SK-N-SH treated with all-trans-retinoic acid at 6 μM for 48 hours (cell line): ENCODE data around the gene RMC1.

ENCODE experiments used
- ATAC-seq: fragments of 200-7000 bp; cut with Tn5 transposase; 3 replicates; pipeline ENCODE4 v1.9.1; 2020; ENCODE audit warnings: mild to moderate bottlenecking, moderate library complexity
- BACH2 ChIP-seq: fragments of 250-450 bp; sonication (Bioruptor Pico); IDR thresholded peaks from 2 replicates; pipeline ENCODE4 v1.9.0; 2021; ENCODE audit warnings: mild to moderate bottlenecking, borderline replicate concordance
- CSDC2 ChIP-seq: fragments of 250-450 bp; sonication (Bioruptor Pico); IDR thresholded peaks from 2 replicates; pipeline ENCODE4 v1.5.0; 2020; ENCODE audit warnings: mild to moderate bottlenecking, moderate library complexity
- ESRRG ChIP-seq: fragments of 250-450 bp; sonication (Bioruptor Pico); IDR thresholded peaks from 2 replicates; pipeline ENCODE4 v1.6.1; 2021; ENCODE audit warnings: mild to moderate bottlenecking
- ISL1 ChIP-seq: fragments of 250-450 bp; sonication (Bioruptor Pico); IDR thresholded peaks from 2 replicates; pipeline ENCODE4 v2.1.2; 2022; ENCODE audit warnings: mild to moderate bottlenecking, moderate library complexity
- OSR1 ChIP-seq: fragments of 250-450 bp; sonication (Bioruptor Pico); IDR thresholded peaks from 2 replicates; pipeline ENCODE4 v1.8.0; 2022; ENCODE audit warnings: moderate library complexity, mild to moderate bottlenecking, inconsistent platforms
- PPARA ChIP-seq: fragments of 250-450 bp; sonication (Bioruptor Pico); IDR thresholded peaks from 2 replicates; pipeline ENCODE4 v1.5.0; 2020; ENCODE audit warnings: mild to moderate bottlenecking, borderline replicate concordance
- RARB ChIP-seq: fragments of 250-450 bp; sonication (Bioruptor Pico); IDR thresholded peaks from 2 replicates; pipeline ENCODE4 v1.8.0; 2021; ENCODE audit warnings: mild to moderate bottlenecking, moderate library complexity
- SNAI2 ChIP-seq: fragments of 250-450 bp; sonication (Bioruptor Pico); IDR thresholded peaks from 2 replicates; pipeline ENCODE4 v1.5.0; 2020; ENCODE audit warnings: mild to moderate bottlenecking, moderate library complexity
- ZC3H10 ChIP-seq: fragments of 250-450 bp; sonication (Bioruptor Pico); IDR thresholded peaks from 2 replicates; pipeline ENCODE4 v1.5.1; 2021; ENCODE audit warnings: mild to moderate bottlenecking, moderate library complexity
- ZFP3 ChIP-seq: fragments of 250-450 bp; sonication (Bioruptor Pico); IDR thresholded peaks from 2 replicates; pipeline ENCODE4 v1.5.0; 2020; ENCODE audit warnings: mild to moderate bottlenecking, moderate library complexity
- ZFP30 ChIP-seq: fragments of 450-650 bp; formaldehyde crosslinking; IDR thresholded peaks from 2 replicates; pipeline ENCODE4 v1.5.0; 2022; ENCODE audit warnings: mild to moderate bottlenecking, moderate library complexity
- ZNF565 ChIP-seq: fragments of 450-650 bp; formaldehyde crosslinking; conservative IDR thresholded peaks from 2 replicates; pipeline ENCODE4 v1.5.0; 2020; ENCODE audit warnings: low read depth, mild to moderate bottlenecking, moderate library complexity
- ZNF70 ChIP-seq: fragments of 450-650 bp; formaldehyde crosslinking; IDR thresholded peaks from 2 replicates; pipeline ENCODE4 v1.5.0; 2020; ENCODE audit warnings: mild to moderate bottlenecking, moderate library complexity
- ZNF8 ChIP-seq: fragments of 450-650 bp; formaldehyde crosslinking; IDR thresholded peaks from 2 replicates; pipeline ENCODE4 v1.5.0; 2020; ENCODE audit warnings: mild to moderate bottlenecking, moderate library complexity
- TF ChIP-seq, protein P1 (sequence below): fragments of 250-450 bp; sonication (Bioruptor Pico); IDR thresholded peaks from 2 replicates; pipeline ENCODE4 v1.5.0; 2020; ENCODE audit warnings: mild to moderate bottlenecking, moderate library complexity
- TF ChIP-seq, protein P2 (sequence below): fragments of 250-450 bp; sonication (Bioruptor Pico); IDR thresholded peaks from 2 replicates; pipeline ENCODE4 v1.8.0; 2020; ENCODE audit warnings: mild to moderate bottlenecking, moderate library complexity, borderline replicate concordance
- TF ChIP-seq, protein P3 (sequence below): fragments of 250-450 bp; sonication (Bioruptor Pico); IDR thresholded peaks from 2 replicates; pipeline ENCODE4 v1.5.1; 2020; ENCODE audit warnings: low read depth, mild to moderate bottlenecking, moderate library complexity
- TF ChIP-seq, protein P4 (sequence below): fragments of 250-450 bp; sonication (Bioruptor Pico); IDR thresholded peaks from 2 replicates; pipeline ENCODE4 v1.8.0; 2021; ENCODE audit warnings: low read depth, mild to moderate bottlenecking, moderate library complexity, borderline replicate concordance

The RMC1 gene

DNA sequence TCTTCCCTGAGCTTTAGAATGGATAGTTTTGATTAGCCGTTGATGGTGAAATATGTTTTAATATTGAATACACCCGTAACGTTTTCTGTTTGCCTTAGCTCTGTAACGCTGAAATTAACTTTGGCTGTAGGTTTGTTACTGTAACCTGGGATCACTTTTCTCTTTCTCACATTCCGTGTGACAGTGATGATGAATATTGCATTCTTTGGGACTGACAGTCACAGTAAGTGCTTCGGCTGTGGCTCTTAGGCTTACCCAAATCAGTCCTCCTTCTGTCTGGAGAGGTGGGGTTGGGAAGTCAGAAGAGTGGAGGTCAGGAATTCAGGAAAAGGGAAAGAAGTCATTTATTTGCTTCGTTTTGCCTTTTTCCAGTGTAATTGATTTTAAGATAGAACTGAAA lies 18.0 kb downstream of the RMC1 start:
- no peak for ATAC-seq

DNA sequence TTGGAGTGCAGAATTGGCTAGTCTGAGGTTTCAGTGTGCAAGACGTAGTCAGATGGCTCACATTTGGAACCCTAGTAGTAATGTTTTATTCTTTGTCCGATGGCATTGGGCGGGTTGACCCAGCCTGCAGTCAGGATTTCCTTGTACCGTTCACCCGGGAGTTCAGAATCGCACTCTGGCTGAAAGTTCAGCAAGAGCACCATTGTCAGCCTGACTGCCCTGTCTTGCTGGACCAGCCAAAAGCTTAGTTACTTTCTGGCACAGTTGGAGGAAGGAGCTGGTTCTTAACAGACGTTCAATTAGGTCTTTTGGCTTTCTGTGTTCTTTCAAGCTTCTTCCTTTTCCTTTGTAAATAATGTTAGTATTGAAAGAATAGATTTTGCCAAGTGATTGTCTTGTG lies 18.6 kb downstream of the RMC1 start:
- TF ChIP-seq, protein P1, sequence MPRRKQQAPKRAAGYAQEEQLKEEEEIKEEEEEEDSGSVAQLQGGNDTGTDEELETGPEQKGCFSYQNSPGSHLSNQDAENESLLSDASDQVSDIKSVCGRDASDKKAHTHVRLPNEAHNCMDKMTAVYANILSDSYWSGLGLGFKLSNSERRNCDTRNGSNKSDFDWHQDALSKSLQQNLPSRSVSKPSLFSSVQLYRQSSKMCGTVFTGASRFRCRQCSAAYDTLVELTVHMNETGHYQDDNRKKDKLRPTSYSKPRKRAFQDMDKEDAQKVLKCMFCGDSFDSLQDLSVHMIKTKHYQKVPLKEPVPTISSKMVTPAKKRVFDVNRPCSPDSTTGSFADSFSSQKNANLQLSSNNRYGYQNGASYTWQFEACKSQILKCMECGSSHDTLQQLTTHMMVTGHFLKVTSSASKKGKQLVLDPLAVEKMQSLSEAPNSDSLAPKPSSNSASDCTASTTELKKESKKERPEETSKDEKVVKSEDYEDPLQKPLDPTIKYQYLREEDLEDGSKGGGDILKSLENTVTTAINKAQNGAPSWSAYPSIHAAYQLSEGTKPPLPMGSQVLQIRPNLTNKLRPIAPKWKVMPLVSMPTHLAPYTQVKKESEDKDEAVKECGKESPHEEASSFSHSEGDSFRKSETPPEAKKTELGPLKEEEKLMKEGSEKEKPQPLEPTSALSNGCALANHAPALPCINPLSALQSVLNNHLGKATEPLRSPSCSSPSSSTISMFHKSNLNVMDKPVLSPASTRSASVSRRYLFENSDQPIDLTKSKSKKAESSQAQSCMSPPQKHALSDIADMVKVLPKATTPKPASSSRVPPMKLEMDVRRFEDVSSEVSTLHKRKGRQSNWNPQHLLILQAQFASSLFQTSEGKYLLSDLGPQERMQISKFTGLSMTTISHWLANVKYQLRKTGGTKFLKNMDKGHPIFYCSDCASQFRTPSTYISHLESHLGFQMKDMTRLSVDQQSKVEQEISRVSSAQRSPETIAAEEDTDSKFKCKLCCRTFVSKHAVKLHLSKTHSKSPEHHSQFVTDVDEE (CRISPR knock-in tag): no peak
- TF ChIP-seq SNAI2 (CRISPR knock-in tag): no peak
- TF ChIP-seq ZNF8 (CRISPR knock-in tag): no peak
- TF ChIP-seq ESRRG: no peak
- TF ChIP-seq ZFP30 (CRISPR knock-in tag): no peak
- TF ChIP-seq, protein P2, sequence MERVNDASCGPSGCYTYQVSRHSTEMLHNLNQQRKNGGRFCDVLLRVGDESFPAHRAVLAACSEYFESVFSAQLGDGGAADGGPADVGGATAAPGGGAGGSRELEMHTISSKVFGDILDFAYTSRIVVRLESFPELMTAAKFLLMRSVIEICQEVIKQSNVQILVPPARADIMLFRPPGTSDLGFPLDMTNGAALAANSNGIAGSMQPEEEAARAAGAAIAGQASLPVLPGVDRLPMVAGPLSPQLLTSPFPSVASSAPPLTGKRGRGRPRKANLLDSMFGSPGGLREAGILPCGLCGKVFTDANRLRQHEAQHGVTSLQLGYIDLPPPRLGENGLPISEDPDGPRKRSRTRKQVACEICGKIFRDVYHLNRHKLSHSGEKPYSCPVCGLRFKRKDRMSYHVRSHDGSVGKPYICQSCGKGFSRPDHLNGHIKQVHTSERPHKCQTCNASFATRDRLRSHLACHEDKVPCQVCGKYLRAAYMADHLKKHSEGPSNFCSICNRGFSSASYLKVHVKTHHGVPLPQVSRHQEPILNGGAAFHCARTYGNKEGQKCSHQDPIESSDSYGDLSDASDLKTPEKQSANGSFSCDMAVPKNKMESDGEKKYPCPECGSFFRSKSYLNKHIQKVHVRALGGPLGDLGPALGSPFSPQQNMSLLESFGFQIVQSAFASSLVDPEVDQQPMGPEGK (CRISPR knock-in tag): no peak
- TF ChIP-seq, protein P3, sequence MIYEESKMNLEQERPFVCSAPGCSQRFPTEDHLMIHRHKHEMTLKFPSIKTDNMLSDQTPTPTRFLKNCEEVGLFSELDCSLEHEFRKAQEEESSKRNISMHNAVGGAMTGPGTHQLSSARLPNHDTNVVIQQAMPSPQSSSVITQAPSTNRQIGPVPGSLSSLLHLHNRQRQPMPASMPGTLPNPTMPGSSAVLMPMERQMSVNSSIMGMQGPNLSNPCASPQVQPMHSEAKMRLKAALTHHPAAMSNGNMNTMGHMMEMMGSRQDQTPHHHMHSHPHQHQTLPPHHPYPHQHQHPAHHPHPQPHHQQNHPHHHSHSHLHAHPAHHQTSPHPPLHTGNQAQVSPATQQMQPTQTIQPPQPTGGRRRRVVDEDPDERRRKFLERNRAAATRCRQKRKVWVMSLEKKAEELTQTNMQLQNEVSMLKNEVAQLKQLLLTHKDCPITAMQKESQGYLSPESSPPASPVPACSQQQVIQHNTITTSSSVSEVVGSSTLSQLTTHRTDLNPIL (CRISPR knock-in tag): no peak
- no peak for TF ChIP-seq ZNF70 (CRISPR knock-in tag)
- TF ChIP-seq, protein P4, sequence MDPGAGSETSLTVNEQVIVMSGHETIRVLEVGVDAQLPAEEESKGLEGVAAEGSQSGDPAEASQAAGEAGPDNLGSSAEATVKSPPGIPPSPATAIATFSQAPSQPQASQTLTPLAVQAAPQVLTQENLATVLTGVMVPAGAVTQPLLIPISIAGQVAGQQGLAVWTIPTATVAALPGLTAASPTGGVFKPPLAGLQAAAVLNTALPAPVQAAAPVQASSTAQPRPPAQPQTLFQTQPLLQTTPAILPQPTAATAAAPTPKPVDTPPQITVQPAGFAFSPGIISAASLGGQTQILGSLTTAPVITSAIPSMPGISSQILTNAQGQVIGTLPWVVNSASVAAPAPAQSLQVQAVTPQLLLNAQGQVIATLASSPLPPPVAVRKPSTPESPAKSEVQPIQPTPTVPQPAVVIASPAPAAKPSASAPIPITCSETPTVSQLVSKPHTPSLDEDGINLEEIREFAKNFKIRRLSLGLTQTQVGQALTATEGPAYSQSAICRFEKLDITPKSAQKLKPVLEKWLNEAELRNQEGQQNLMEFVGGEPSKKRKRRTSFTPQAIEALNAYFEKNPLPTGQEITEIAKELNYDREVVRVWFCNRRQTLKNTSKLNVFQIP (CRISPR knock-in tag): no peak
- TF ChIP-seq BACH2 (CRISPR knock-in tag): no peak
- no peak for TF ChIP-seq PPARA
- no peak for TF ChIP-seq RARB (CRISPR knock-in tag)
- no peak for TF ChIP-seq ZNF565 (CRISPR knock-in tag)
- ATAC-seq: no peak

More for the DNA sequence above, 18.0 kb downstream of the RMC1 start:
- no peak for TF ChIP-seq ZNF565 (CRISPR knock-in tag)
- TF ChIP-seq, protein P4 (CRISPR knock-in tag): no peak
- no peak for TF ChIP-seq ZC3H10 (CRISPR knock-in tag)
- TF ChIP-seq OSR1 (CRISPR knock-in tag): no peak
- no peak for TF ChIP-seq BACH2 (CRISPR knock-in tag)
- no peak for TF ChIP-seq SNAI2 (CRISPR knock-in tag)
- TF ChIP-seq CSDC2 (CRISPR knock-in tag): no peak
- TF ChIP-seq ZNF70 (CRISPR knock-in tag): no peak

DNA sequence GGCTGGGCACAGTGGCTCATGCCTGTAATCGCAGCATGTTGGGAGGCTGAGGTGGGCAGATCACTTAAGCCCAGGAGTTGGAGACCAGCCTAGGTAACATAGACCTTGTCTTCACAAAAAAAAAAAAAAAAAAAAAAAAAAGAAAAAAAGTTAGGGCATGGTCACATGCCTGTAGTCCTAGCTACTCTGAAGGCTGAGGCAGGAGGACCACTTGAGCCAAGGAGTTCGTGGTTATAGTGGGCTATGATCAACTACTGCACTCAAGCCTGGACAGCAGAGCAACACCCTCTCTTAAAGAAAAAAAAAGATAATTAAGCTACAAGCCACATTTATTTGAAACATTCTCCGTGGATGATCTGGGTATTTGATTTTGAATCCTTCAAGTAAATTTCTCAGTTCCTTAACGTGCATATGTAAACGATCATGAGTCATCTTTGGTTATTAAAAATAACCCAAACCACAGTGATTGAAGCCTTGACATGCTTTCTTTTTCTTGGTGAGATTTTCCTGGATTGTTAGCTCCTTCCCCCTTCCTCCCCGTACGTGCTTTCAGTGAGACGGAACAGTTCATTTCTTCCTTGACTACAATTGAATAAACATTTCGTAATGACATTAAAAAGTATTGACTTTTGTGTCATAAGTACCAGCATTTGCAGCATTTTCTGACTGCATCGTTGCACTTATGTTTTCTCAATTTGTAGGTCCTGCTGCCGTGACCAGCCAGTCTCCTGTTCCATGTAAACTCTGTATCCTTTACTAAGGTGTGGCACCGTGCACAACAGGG lies 20.3 kb downstream of the RMC1 start:
- no peak for ATAC-seq
- TF ChIP-seq PPARA (no peak), ZNF70 (CRISPR knock-in tag) (no peak), SNAI2 (CRISPR knock-in tag) (no peak), ZFP3 (CRISPR knock-in tag) (no peak), ZC3H10 (CRISPR knock-in tag) (no peak), ISL1 (no peak), ZFP30 (CRISPR knock-in tag) (no peak)
- TF ChIP-seq, protein P3 (CRISPR knock-in tag): no peak
